Subcutaneous abdominal adipose tissue (tissue), 5 donors: ENCODE data around the gene DCPS.
"Not testable (repeated sequence)": the region's sequence is repeated elsewhere in the genome, so short reads cannot be mapped to it uniquely, and the experiment has no call there.

Source experiments
- H3K27ac ChIP-seq: one replicate; pipeline ENCODE4 v1.7.0; 2013; ENCODE audit warnings: low read depth, mild to moderate bottlenecking, inconsistent platforms, low read length, moderate library complexity
- H3K27me3 ChIP-seq, 5 donors: one replicate each; pipeline ENCODE4 v1.7.0; 2013; ENCODE audit warnings: low read length in 5 of 5, inconsistent platforms in 1 of 5; ENCODE audit not compliant: control insufficient read depth in 5 of 5, insufficient read depth in 4 of 5
- H3K36me3 ChIP-seq, 5 donors: one replicate each; pipeline ENCODE4 v1.7.0; 2013; ENCODE audit warnings: low read length in 5 of 5; ENCODE audit not compliant: control insufficient read depth in 5 of 5, insufficient read depth in 5 of 5
- H3K4me1 ChIP-seq, 5 donors: one replicate each; pipeline ENCODE4 v1.7.0; 2013; ENCODE audit warnings: low read length in 5 of 5, mild to moderate bottlenecking in 3 of 5, moderate library complexity in 1 of 5; ENCODE audit not compliant: control insufficient read depth in 5 of 5, insufficient read depth in 5 of 5
- H3K4me3 ChIP-seq, 5 donors: one replicate each; pipeline ENCODE4 v1.7.0; 2013; ENCODE audit warnings: low read length in 5 of 5, low read depth in 1 of 5
- H3K9ac ChIP-seq, 5 donors: one replicate each; pipeline ENCODE4 v1.7.0; 2013; ENCODE audit warnings: low read length in 5 of 5, mild to moderate bottlenecking in 4 of 5, moderate library complexity in 3 of 5
- H3K9me3 ChIP-seq, 5 donors: one replicate each; pipeline ENCODE4 v1.7.0; 2013; ENCODE audit warnings: low read length in 5 of 5; ENCODE audit not compliant: control insufficient read depth in 5 of 5
- donor health status: healthy.
- donor health status: healthy.
- donor health status: healthy.
- donor health status: healthy.
- donor health status: healthy.

DCPS gene

GRCh38 chr11:126365508-126365907, 61.6 kb downstream of the DCPS start:
- H3K36me3 ChIP-seq, H3K4me3 ChIP-seq, H3K27me3 ChIP-seq, H3K27ac ChIP-seq, H3K9ac ChIP-seq, H3K9me3 ChIP-seq: not testable (repeated sequence)
- H3K4me1 ChIP-seq, result peaks cover 0 to 33% (median 18%) of the 10 kb centered on the region in 5 donors

GRCh38 chr11:126366064-126366822, 62.4 kb downstream of the DCPS start:
- no peak overlapping the region for H3K27ac ChIP-seq
- H3K27me3 ChIP-seq, result no peaks in the 10 kb centered on the region
- H3K4me1 ChIP-seq, result peaks cover 0 to 33% (median 18%) of the 10 kb centered on the region in 5 donors
- no peak overlapping the region for H3K9ac ChIP-seq
- H3K4me3 ChIP-seq, result no peak overlapping the region
- H3K9me3 ChIP-seq, result no peaks in the 10 kb centered on the region
- H3K36me3 ChIP-seq, result no peaks in the 10 kb centered on the region

- H3K9ac ChIP-seq, H3K27me3 ChIP-seq, H3K36me3 ChIP-seq, H3K27ac ChIP-seq, H3K4me3 ChIP-seq, H3K9me3 ChIP-seq: not testable (repeated sequence)
- peaks cover 0 to 33% (median 18%) of the 10 kb centered on the region in 5 donors for H3K4me1 ChIP-seq
Observed at GRCh38 chr11:126366823-126367654, 63.2 kb downstream of the DCPS start.

GRCh38 chr11:126367806-126368205, 63.9 kb downstream of the DCPS start:
- peaks cover 0 to 31% (median 16%) of the 10 kb centered on the region in 5 donors for H3K4me1 ChIP-seq
- not testable (repeated sequence) for H3K9ac ChIP-seq

GRCh38 chr11:126368336-126369119, 64.7 kb downstream of the DCPS start:
- H3K9ac ChIP-seq, H3K27ac ChIP-seq: not testable (repeated sequence)

More at GRCh38 chr11:126367806-126368205, 63.9 kb downstream of the DCPS start:
- H3K27me3 ChIP-seq, H3K36me3 ChIP-seq, H3K4me3 ChIP-seq, H3K27ac ChIP-seq, H3K9me3 ChIP-seq: not testable (repeated sequence)

GRCh38 chr11:126370016-126370415, 66.2 kb downstream of the DCPS start:
- Histone ChIP-seq H3K36me3 (no peaks in the 10 kb centered on the region), H3K9ac (no peak overlapping the region), H3K9me3 (no peaks in the 10 kb centered on the region), H3K4me3 (no peak overlapping the region), H3K27me3 (no peaks in the 10 kb centered on the region), H3K27ac (no peak overlapping the region), H3K4me1 (peaks cover 0 to 20% (median 7%) of the 10 kb centered on the region in 5 donors)

More at GRCh38 chr11:126368336-126369119, 64.7 kb downstream of the DCPS start:
- not testable (repeated sequence) for H3K9me3 ChIP-seq, H3K36me3 ChIP-seq, H3K27me3 ChIP-seq, H3K4me3 ChIP-seq
- peaks cover 0 to 24% (median 9%) of the 10 kb centered on the region in 5 donors for H3K4me1 ChIP-seq

GRCh38 chr11:126371595-126371994, 67.7 kb downstream of the DCPS start:
- no peak overlapping the region for H3K4me3 ChIP-seq
- no peaks in the 10 kb centered on the region for H3K9me3 ChIP-seq
- H3K27me3 ChIP-seq, result no peaks in the 10 kb centered on the region
- H3K9ac ChIP-seq, result no peak overlapping the region
- H3K36me3 ChIP-seq, result no peaks in the 10 kb centered on the region
- peaks cover 0 to 8% (median 0%) of the 10 kb centered on the region in 5 donors for H3K4me1 ChIP-seq
- H3K27ac ChIP-seq, result no peak overlapping the region

- not testable (repeated sequence) for H3K27me3 ChIP-seq, H3K9ac ChIP-seq, H3K9me3 ChIP-seq, H3K4me3 ChIP-seq, H3K27ac ChIP-seq, H3K4me1 ChIP-seq, H3K36me3 ChIP-seq
Observed at GRCh38 chr11:126373389-126374066, 69.7 kb downstream of the DCPS start.

GRCh38 chr11:126374562-126375300, 70.9 kb downstream of the DCPS start:
- H3K9ac ChIP-seq, H3K9me3 ChIP-seq, H3K27me3 ChIP-seq, H3K36me3 ChIP-seq, H3K27ac ChIP-seq, H3K4me3 ChIP-seq, H3K4me1 ChIP-seq: not testable (repeated sequence)
